Measurements from ENCODE around the gene GPBP1.

DNA sequence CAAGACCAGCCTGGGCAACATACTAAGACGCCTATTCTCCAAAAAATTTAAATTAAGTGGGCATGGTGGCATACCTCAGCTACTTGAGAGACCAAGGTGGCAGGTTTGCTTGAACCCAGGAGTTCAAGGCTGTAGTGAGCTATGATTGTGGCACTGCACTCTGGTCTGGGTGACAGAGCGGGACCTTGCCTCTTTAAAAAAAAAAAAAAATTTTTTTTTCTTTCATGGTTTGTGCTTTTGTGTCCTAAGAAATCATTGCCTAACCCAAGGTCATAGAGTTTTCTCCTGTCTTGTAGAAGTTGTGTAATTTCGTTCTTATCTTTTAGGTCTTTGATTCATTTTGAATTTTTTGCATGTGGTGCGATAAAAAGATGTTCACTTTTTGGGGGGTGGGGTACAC, 12.3 kb downstream of the GPBP1 start:
- TF ChIP-seq POLR2AphosphoS5 (IDR thresholded peaks at IDR 0.05; ENCODE audit: low read depth, low read length) (no peak), POLR2A (IDR thresholded peaks at IDR 0.05; ENCODE audit: low read depth, low read length) (no peak), TAF1 (IDR thresholded peaks at IDR 0.05; ENCODE audit: borderline replicate concordance, low read depth, low read length) (no peak)
